GM23248 (cell line): Measurements from ENCODE around the gene TASOR2.

Source experiments
- EZH2 ChIP-seq: fragments of 200-600 bp; sonication (generic); IDR thresholded peaks from 2 replicates; pipeline ENCODE4 v1.6.1; 2018; ENCODE audit warnings: antibody characterized with exemption, mild to moderate bottlenecking; ENCODE audit not compliant: insufficient read depth, poor library complexity, severe bottlenecking
- EZH2phosphoT487 ChIP-seq: fragments of 200-600 bp; sonication (generic); IDR thresholded peaks from 2 replicates; pipeline ENCODE4 v1.6.1; 2018; ENCODE audit warnings: antibody characterized with exemption, moderate library complexity, mild to moderate bottlenecking, low read depth; ENCODE audit not compliant: insufficient read depth

- TF ChIP-seq EZH2, result no peak
- TF ChIP-seq EZH2phosphoT487, result no peak
These were observed 18.4 kb upstream of the TASOR2 start, which contains the start of gene ASB13 for GRCh38 chr10:5666008-5666840.
